PC-3 (cell line): ENCODE measurements around the gene KIF3A. TPM values are rescaled to one million over a fixed set of nuclear protein-coding genes. Genes with fewer than 3 reads are reported as not detected.

Source experiments
- ATAC-seq: fragments of 200-7000 bp; cut with Tn5 transposase; 2 replicates; pipeline ENCODE4 v1.9.1; 2020; ENCODE audit warnings: mild to moderate bottlenecking, moderate library complexity
- BruUV-seq: library from RNA; stranded (reverse); fragments of 400-500 nt; replicated peaks from 2 replicates; lab custom pipeline; 2021; lab: Mats Ljungman, UMichigan
- CTCF ChIA-PET: fragments of 300-600 bp; sonication (Branson Sonifier 250); formaldehyde crosslinking; loops from one replicate; lab custom pipeline; 2022; ENCODE audit warnings: antibody characterized with exemption; lab: Charles Lee
- POLR2A ChIA-PET: fragments of 300-600 bp; sonication (Branson Sonifier 250); formaldehyde crosslinking; loops from one replicate; lab custom pipeline; 2022; ENCODE audit warnings: antibody characterized with exemption; ENCODE audit not compliant: unreplicated experiment; lab: Charles Lee
- DNase-seq: peaks from one replicate; pipeline ENCODE4 v3.0.0-alpha.2; 2015
- H2AFZ ChIP-seq: fragments of 300-600 bp; sonication (generic); 2 replicates; pipeline ENCODE4 v1.6.0; 2016; ENCODE audit warnings: antibody characterized with exemption, low read length
- H3F3A ChIP-seq: fragments of 300-600 bp; sonication (generic); one replicate; pipeline ENCODE4 v1.6.0; 2017; ENCODE audit warnings: antibody characterized with exemption, low read length, control low read depth, mild to moderate bottlenecking; ENCODE audit not compliant: unreplicated experiment
- H3K27ac ChIP-seq: fragments of 300-600 bp; sonication (generic); 2 replicates; pipeline ENCODE4 v1.5.1; 2016; ENCODE audit warnings: mild to moderate bottlenecking, low read length
- H3K27me3 ChIP-seq: fragments of 300-600 bp; sonication (generic); 2 replicates; pipeline ENCODE4 v1.6.1; 2016; ENCODE audit warnings: low read length, mixed read lengths
- H3K36me3 ChIP-seq: fragments of 300-600 bp; sonication (generic); 2 replicates; pipeline ENCODE4 v1.6.1; 2016; ENCODE audit warnings: low read depth, mixed run types, low read length, mixed read lengths
- H3K4me1 ChIP-seq: fragments of 300-600 bp; sonication (generic); 2 replicates; pipeline ENCODE4 v1.5.1; 2016; ENCODE audit warnings: low read length; ENCODE audit not compliant: insufficient read depth
- H3K4me2 ChIP-seq: fragments of 300-600 bp; sonication (generic); 2 replicates; pipeline ENCODE4 v1.6.0; 2016; ENCODE audit warnings: low read length
- H3K4me3 ChIP-seq: fragments of 300-600 bp; sonication (generic); 2 replicates; pipeline ENCODE4 v1.5.1; 2016; ENCODE audit warnings: mild to moderate bottlenecking, low read length, mixed read lengths
- H3K79me2 ChIP-seq: fragments of 300-600 bp; sonication (generic); 2 replicates; pipeline ENCODE4 v1.6.1; 2017; ENCODE audit warnings: low read length, mixed read lengths
- H3K9ac ChIP-seq: fragments of 300-600 bp; sonication (generic); 2 replicates; pipeline ENCODE4 v1.6.0; 2016; ENCODE audit warnings: mild to moderate bottlenecking, low read length
- H3K9me2 ChIP-seq: fragments of 300-600 bp; sonication (generic); replicated peaks from 2 replicates; pipeline ENCODE4 v1.6.1; 2016; ENCODE audit warnings: mixed run types, low read length, mixed read lengths
- H3K9me3 ChIP-seq: fragments of 300-600 bp; sonication (generic); 2 replicates; pipeline ENCODE4 v1.6.1; 2016; ENCODE audit warnings: low read length, mixed read lengths
- H4K20me1 ChIP-seq: fragments of 300-600 bp; sonication (generic); 2 replicates; pipeline ENCODE4 v1.6.1; 2016; ENCODE audit warnings: low read length, mixed read lengths
- EZH2 ChIP-seq: fragments of 300-600 bp; sonication (generic); IDR thresholded peaks from one replicate; pipeline ENCODE4 v1.6.1; 2017; ENCODE audit warnings: antibody characterized with exemption, mild to moderate bottlenecking, low read length; ENCODE audit not compliant: unreplicated experiment
- EZH2phosphoT487 ChIP-seq: fragments of 300-600 bp; sonication (generic); IDR thresholded peaks from 2 replicates; pipeline ENCODE4 v1.6.1; 2018; ENCODE audit warnings: mild to moderate bottlenecking, antibody characterized with exemption, low read length, borderline replicate concordance
- intact Hi-C: fragments of 100-400 bp; cut with micrococcal nuclease; formaldehyde crosslinking; loops from 2 replicates; pipeline ENCODE4 v1.9.0; 2023
- total RNA-seq: library from RNA; depleted of rRNA; stranded (reverse); fragments of >200 nt; gene quantifications from 2 replicates; pipeline ENCODE4 v1.2.3, GENCODE V29; 2014
- TF ChIP-seq, protein P1 (sequence below): fragments of 300-600 bp; sonication (generic); conservative IDR thresholded peaks from 2 replicates; pipeline ENCODE4 v1.5.1; 2017; ENCODE audit warnings: antibody characterized with exemption, low read depth, mild to moderate bottlenecking, low read length

The KIF3A gene
- total RNA-seq, 1 experiment from 2014 or later: 5.7 TPM

DNA sequence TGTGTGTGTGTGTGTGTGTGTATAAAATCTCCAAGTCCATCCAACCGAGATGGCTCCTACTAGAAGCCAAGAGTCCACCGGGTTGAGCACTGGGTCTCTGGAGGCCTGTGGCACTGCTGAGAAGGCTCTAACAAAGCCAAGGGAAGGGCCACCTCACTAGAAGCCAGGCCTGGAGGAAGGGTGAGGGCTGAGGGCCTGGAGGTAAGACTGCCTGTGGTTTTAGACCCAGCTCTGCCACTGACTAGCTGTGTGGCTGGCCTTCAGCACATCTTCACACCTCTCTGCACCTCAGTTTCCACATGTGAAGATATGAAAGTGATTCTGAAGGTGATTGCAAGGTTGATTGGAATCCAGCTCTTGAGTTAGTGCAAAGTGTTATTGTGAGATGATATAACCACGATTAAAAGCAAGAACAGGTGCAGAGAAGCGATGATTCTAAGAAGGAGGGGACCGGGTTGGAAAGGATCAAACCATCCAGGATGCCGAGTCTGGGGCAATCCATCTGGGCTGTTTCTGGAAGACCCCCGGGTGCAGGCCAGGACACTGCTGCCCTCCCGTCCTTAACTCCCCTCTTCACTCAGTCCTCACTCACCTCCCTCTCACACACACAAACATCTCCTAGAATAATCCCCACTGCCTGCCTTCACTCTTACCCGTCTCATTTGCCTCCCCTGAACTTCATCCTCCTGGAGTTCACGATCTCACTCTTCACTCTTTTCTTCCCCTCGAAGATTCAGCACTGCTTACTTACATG, 61.2 kb downstream of the KIF3A start:
- Histone ChIP-seq H3K4me1 (peaks cover 42% of the 10 kb centered on the region), H2AFZ (no peak overlapping the region), H3K4me3 (no peak overlapping the region), H3K79me2 (no peaks in the 10 kb centered on the region), H3K4me2 (no peak overlapping the region), H3K9me3 (no peaks in the 10 kb centered on the region), H4K20me1 (no peaks in the 10 kb centered on the region), H3K9me2 (no peaks in the 10 kb centered on the region), H3K27ac (no peak overlapping the region), H3K27me3 (no peaks in the 10 kb centered on the region), H3K36me3 (no peaks in the 10 kb centered on the region), H3K9ac (no peak overlapping the region), H3F3A (no peaks in the 10 kb centered on the region)
- no TSS peak for BruUV-seq
- intact Hi-C loops: no loop called here
- POLR2A ChIA-PET: no interaction called here
- TF ChIP-seq, protein P1, sequence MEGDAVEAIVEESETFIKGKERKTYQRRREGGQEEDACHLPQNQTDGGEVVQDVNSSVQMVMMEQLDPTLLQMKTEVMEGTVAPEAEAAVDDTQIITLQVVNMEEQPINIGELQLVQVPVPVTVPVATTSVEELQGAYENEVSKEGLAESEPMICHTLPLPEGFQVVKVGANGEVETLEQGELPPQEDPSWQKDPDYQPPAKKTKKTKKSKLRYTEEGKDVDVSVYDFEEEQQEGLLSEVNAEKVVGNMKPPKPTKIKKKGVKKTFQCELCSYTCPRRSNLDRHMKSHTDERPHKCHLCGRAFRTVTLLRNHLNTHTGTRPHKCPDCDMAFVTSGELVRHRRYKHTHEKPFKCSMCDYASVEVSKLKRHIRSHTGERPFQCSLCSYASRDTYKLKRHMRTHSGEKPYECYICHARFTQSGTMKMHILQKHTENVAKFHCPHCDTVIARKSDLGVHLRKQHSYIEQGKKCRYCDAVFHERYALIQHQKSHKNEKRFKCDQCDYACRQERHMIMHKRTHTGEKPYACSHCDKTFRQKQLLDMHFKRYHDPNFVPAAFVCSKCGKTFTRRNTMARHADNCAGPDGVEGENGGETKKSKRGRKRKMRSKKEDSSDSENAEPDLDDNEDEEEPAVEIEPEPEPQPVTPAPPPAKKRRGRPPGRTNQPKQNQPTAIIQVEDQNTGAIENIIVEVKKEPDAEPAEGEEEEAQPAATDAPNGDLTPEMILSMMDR: no peak
- TF ChIP-seq EZH2phosphoT487 (no peak), EZH2 (no peak)
- DNase-seq (no peak), ATAC-seq (no peak)
- CTCF ChIA-PET: no interaction called here

DNA sequence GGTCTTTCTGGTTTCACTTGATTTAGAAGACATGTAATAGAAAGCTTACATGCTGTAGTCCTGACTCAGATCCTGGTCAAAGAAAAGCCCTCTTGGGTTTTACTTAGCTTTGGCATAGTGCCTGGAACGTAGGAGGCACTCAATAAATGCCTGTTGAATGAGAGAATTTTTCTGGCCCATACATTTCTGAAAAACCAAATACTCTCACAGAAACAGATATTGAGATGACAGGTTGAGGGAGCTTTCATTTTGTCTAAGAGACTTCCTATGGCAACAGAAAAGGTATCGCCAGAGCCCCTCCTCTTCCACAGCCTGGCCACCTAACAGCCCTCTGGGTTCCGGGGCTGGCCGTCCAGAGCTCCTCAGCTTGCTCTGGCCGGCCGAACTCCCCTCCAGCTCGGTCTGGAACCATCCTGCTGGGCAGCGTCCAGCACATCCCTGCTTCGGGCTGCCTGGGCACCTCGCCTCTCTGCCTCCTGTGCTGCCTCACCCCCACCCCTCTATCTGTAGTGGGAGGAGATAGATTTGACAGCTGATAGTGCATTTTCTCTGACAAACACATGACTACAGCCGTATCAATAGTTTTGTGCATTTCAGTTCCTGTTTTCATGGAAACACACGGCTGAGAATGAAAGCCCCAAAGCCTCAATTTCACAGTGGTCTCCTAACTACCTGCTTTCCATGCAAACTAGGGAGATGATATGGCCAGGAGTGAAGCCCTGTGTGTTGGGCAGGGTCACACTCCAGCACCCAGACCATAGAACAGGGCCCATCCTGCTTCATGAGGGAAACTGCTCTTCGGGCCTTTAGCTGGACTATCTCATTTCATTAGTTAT, 62.5 kb downstream of the KIF3A start:
- H3K27me3 ChIP-seq: no peaks in the 10 kb centered on the region
- H4K20me1 ChIP-seq: no peaks in the 10 kb centered on the region
- no peaks in the 10 kb centered on the region for H3F3A ChIP-seq
- ATAC-seq: peak; percentile 72
- H3K4me1 ChIP-seq: peaks cover 42% of the 10 kb centered on the region
- ChIA-PET POLR2A (no interaction called here), CTCF (interaction anchor here (0.5 kb wide), 1 partner anchor 179 kb away, joined by 3 read pairs; no protein-coding TSS in a partner anchor)
- peak overlapping the region; percentile 62; the same call in 1 of the 2 replicates for H2AFZ ChIP-seq
- H3K4me2 ChIP-seq: peak overlapping the region; percentile 75
- peak; percentile 92 for DNase-seq
- H3K4me3 ChIP-seq: peak overlapping the region; percentile 48
- no peaks in the 10 kb centered on the region for H3K79me2 ChIP-seq
- H3K36me3 ChIP-seq: no peaks in the 10 kb centered on the region
- no peaks in the 10 kb centered on the region for H3K9me2 ChIP-seq
- H3K9ac ChIP-seq: no peak overlapping the region
- TF ChIP-seq, protein P1: no peak
- TF ChIP-seq EZH2phosphoT487 (no peak), EZH2 (no peak)
- intact Hi-C loops: no loop called here
- no peaks in the 10 kb centered on the region for H3K9me3 ChIP-seq
- BruUV-seq: no TSS peak
- peak overlapping the region; percentile 70 for H3K27ac ChIP-seq
